ENCODE results near the gene STARD8. TPM values are rescaled to one million over a fixed set of nuclear protein-coding genes. Genes with fewer than 3 reads are reported as not detected.

The STARD8 gene
- total RNA-seq, 1 experiment from 2014 or later: 0.11 TPM

GRCh38 chrX:68746988-68747387 lies 99.5 kb downstream of the STARD8 start:
- intact Hi-C loops (cut with micrococcal nuclease; ENCODE audit: unreplicated experiment): no loop called here
- no peak for DNase-seq (ENCODE audit: low spot score)
- no TSS peak for BruUV-seq (replicated peaks)
- POLR2A ChIA-PET (ENCODE audit: low non-redundant PET): no interaction called here
- CTCF ChIA-PET: no interaction called here
- no peaks in the 10 kb centered on the region for H3K36me3 ChIP-seq (ENCODE audit: insufficient read depth, low read length, poor library complexity, severe bottlenecking)
- H3K9me3 ChIP-seq (ENCODE audit: low read depth, low read length, poor library complexity, severe bottlenecking): no peaks in the 10 kb centered on the region
- H3K4me1 ChIP-seq (ENCODE audit: insufficient read depth, low read length, poor library complexity, severe bottlenecking): no peaks in the 10 kb centered on the region
- H3K27ac ChIP-seq (ENCODE audit: low read depth, low read length, poor library complexity, severe bottlenecking): no peak overlapping the region
- no peaks in the 10 kb centered on the region for H3K27me3 ChIP-seq (replicated peaks; ENCODE audit: insufficient read depth, low read depth, low read length, poor library complexity)
- TF ChIP-seq EZH2 (IDR thresholded peaks at IDR 0.05; ENCODE audit: borderline replicate concordance, low read depth, low read length, poor library complexity, severe bottlenecking) (no peak), CTCF (conservative IDR thresholded peaks at IDR 0.05; ENCODE audit: low read depth, low read length) (no peak)
- H3K4me3 ChIP-seq (ENCODE audit: low read depth, low read length, poor library complexity, severe bottlenecking): no peak overlapping the region

- CTCF ChIA-PET: no interaction called here
- POLR2A ChIA-PET (ENCODE audit: low non-redundant PET): no interaction called here
- intact Hi-C loops (cut with micrococcal nuclease; ENCODE audit: unreplicated experiment): no loop called here
- TF ChIP-seq CTCF (conservative IDR thresholded peaks at IDR 0.05; ENCODE audit: low read depth, low read length): no peak
- TF ChIP-seq EZH2 (IDR thresholded peaks at IDR 0.05; ENCODE audit: borderline replicate concordance, low read depth, low read length, poor library complexity, severe bottlenecking): no peak
- Histone ChIP-seq H3K36me3 (ENCODE audit: insufficient read depth, low read length, poor library complexity, severe bottlenecking) (no peaks in the 10 kb centered on the region), H3K27me3 (replicated peaks; ENCODE audit: insufficient read depth, low read depth, low read length, poor library complexity) (no peaks in the 10 kb centered on the region), H3K9me3 (ENCODE audit: low read depth, low read length, poor library complexity, severe bottlenecking) (no peaks in the 10 kb centered on the region), H3K4me3 (ENCODE audit: low read depth, low read length, poor library complexity, severe bottlenecking) (no peak overlapping the region), H3K4me1 (ENCODE audit: insufficient read depth, low read length, poor library complexity, severe bottlenecking) (no peaks in the 10 kb centered on the region), H3K27ac (ENCODE audit: low read depth, low read length, poor library complexity, severe bottlenecking) (no peak overlapping the region)
- no peak for DNase-seq (ENCODE audit: low spot score)
- BruUV-seq (replicated peaks): no TSS peak
These were observed 100.6 kb downstream of the STARD8 start for GRCh38 chrX:68748030-68748429.

GRCh38 chrX:68749426-68749825 lies 102.0 kb downstream of the STARD8 start:
- no peaks in the 10 kb centered on the region for H3K9me3 ChIP-seq (ENCODE audit: low read depth, low read length, poor library complexity, severe bottlenecking)
- TF ChIP-seq CTCF (conservative IDR thresholded peaks at IDR 0.05; ENCODE audit: low read depth, low read length) (no peak), EZH2 (IDR thresholded peaks at IDR 0.05; ENCODE audit: borderline replicate concordance, low read depth, low read length, poor library complexity, severe bottlenecking) (no peak)
- H3K4me3 ChIP-seq (ENCODE audit: low read depth, low read length, poor library complexity, severe bottlenecking): no peak overlapping the region
- DNase-seq (ENCODE audit: low spot score): no peak
- POLR2A ChIA-PET (ENCODE audit: low non-redundant PET): no interaction called here
- no peak overlapping the region for H3K27ac ChIP-seq (ENCODE audit: low read depth, low read length, poor library complexity, severe bottlenecking)
- intact Hi-C loops (cut with micrococcal nuclease; ENCODE audit: unreplicated experiment): no loop called here
- no peaks in the 10 kb centered on the region for H3K27me3 ChIP-seq (replicated peaks; ENCODE audit: insufficient read depth, low read depth, low read length, poor library complexity)
- no TSS peak for BruUV-seq (replicated peaks)
- H3K36me3 ChIP-seq (ENCODE audit: insufficient read depth, low read length, poor library complexity, severe bottlenecking): no peaks in the 10 kb centered on the region
- CTCF ChIA-PET: no interaction called here
- no peaks in the 10 kb centered on the region for H3K4me1 ChIP-seq (ENCODE audit: insufficient read depth, low read length, poor library complexity, severe bottlenecking)
